Measurements from ENCODE around the gene PTPN4.

Gene PTPN4

GRCh38 chr2:120004254-120004653, 244.5 kb downstream of the PTPN4 start:
- no peaks in the 10 kb centered on the region for H3K36me3 ChIP-seq (replicated peaks)
- in situ Hi-C loops (cut with HindIII; ENCODE audit: low pct_ligation_motif_present, low sequenced_read_pairs), result no loop called here
- H3K4me3 ChIP-seq (ENCODE audit: low read depth, low read length), result no peak overlapping the region
- no peaks in the 10 kb centered on the region for H3K27me3 ChIP-seq (replicated peaks)
- DNase-seq, result no peak
- TF ChIP-seq CTCF (IDR thresholded peaks at IDR 0.05; ENCODE audit: low read depth, low read length, missing control alignments), result no peak
- H3K27ac ChIP-seq, result no peak overlapping the region

- H3K36me3 ChIP-seq (replicated peaks), result no peaks in the 10 kb centered on the region
- no peak overlapping the region for H3K4me3 ChIP-seq (ENCODE audit: low read depth, low read length)
- no peak overlapping the region for H3K27ac ChIP-seq
- in situ Hi-C loops (cut with HindIII; ENCODE audit: low pct_ligation_motif_present, low sequenced_read_pairs), result no loop called here
- DNase-seq, result no peak
- H3K27me3 ChIP-seq (replicated peaks), result no peaks in the 10 kb centered on the region
- no peak for TF ChIP-seq CTCF (IDR thresholded peaks at IDR 0.05; ENCODE audit: low read depth, low read length, missing control alignments)
These were observed 246.3 kb downstream of the PTPN4 start for GRCh38 chr2:120005834-120006521.

GRCh38 chr2:120007851-120008250, 248.1 kb downstream of the PTPN4 start:
- Histone ChIP-seq H3K27ac (no peak overlapping the region), H3K27me3 (replicated peaks) (no peaks in the 10 kb centered on the region), H3K4me3 (ENCODE audit: low read depth, low read length) (no peak overlapping the region), H3K36me3 (replicated peaks) (no peaks in the 10 kb centered on the region)
- in situ Hi-C loops (cut with HindIII; ENCODE audit: low pct_ligation_motif_present, low sequenced_read_pairs), result no loop called here
- no peak for DNase-seq
- TF ChIP-seq CTCF (IDR thresholded peaks at IDR 0.05; ENCODE audit: low read depth, low read length, missing control alignments), result no peak

GRCh38 chr2:120012363-120012762, 252.6 kb downstream of the PTPN4 start:
- in situ Hi-C loops (cut with HindIII; ENCODE audit: low pct_ligation_motif_present, low sequenced_read_pairs), result no loop called here
- Histone ChIP-seq H3K27me3 (replicated peaks) (no peaks in the 10 kb centered on the region), H3K36me3 (replicated peaks) (no peaks in the 10 kb centered on the region), H3K27ac (no peak overlapping the region), H3K4me3 (ENCODE audit: low read depth, low read length) (peak overlapping the region; percentile 77)
- no peak for DNase-seq
- TF ChIP-seq CTCF (IDR thresholded peaks at IDR 0.05; ENCODE audit: low read depth, low read length, missing control alignments), result no peak

GRCh38 chr2:120012771-120013596, 253.3 kb downstream of the PTPN4 start, which contains the start of gene EPB41L5:
EPB41L5 (plus strand) TSS chr2:120013077; CDS start chr2:120019085, 6,008 bp downstream.
- Histone ChIP-seq H3K27me3 (replicated peaks) (no peaks in the 10 kb centered on the region), H3K27ac (peak within 1 kb of the TSS; percentile 31), H3K4me3 (ENCODE audit: low read depth, low read length) (peak within 1 kb of the TSS; percentile 77), H3K36me3 (replicated peaks) (no peaks in the 10 kb centered on the region)
- in situ Hi-C loops (cut with HindIII; ENCODE audit: low pct_ligation_motif_present, low sequenced_read_pairs), result no loop called here
- peak; percentile 88 for DNase-seq
- no peak for TF ChIP-seq CTCF (IDR thresholded peaks at IDR 0.05; ENCODE audit: low read depth, low read length, missing control alignments)
